ENCODE data around the gene CTNNA2. TPM values are rescaled to one million over a fixed set of nuclear protein-coding genes. Genes with fewer than 3 reads are reported as not detected.

The CTNNA2 gene
- total and polyA plus RNA-seq, 9 of the 15 experiments (the other 6 are each of a cell fraction or from before 2014, with no cell fraction given) = 0.03 to 0.40 (median 0.15) TPM

- no peak for TF ChIP-seq RREB1 (CRISPR knock-in tag; IDR thresholded peaks at IDR 0.05)
Measured at GRCh38 chr2:80642465-80642864, 1129.6 kb downstream of the CTNNA2 start (continued).

GRCh38 chr2:80643598-80643997 is 1130.7 kb downstream of the CTNNA2 start:
- H3K4me3 ChIP-seq = no peak overlapping the region
- ChIA-PET CTCF (ENCODE audit: low intra/inter-chr PET ratio) (no interaction called here), POLR2A (no interaction called here)
- no peaks in the 10 kb centered on the region for H3K36me3 ChIP-seq (ENCODE audit: control insufficient read depth, insufficient read depth, low read length)
- TF ChIP-seq ETV1 (tag; conservative IDR thresholded peaks at IDR 0.05; ENCODE audit: low read depth) (no peak), POLR2AphosphoS2 (IDR thresholded peaks at IDR 0.05; ENCODE audit: low read length) (no peak), ELF1 (tag; IDR thresholded peaks at IDR 0.05) (no peak), THRAP3 (IDR thresholded peaks at IDR 0.05; ENCODE audit: borderline replicate concordance) (no peak), RBM34 (IDR thresholded peaks at IDR 0.05; ENCODE audit: borderline replicate concordance, insufficient read depth, low read length) (no peak), BRD4 (IDR thresholded peaks at IDR 0.05) (no peak), ZNF57 (CRISPR knock-in tag; IDR thresholded peaks at IDR 0.05) (no peak), ZFP91 (CRISPR knock-in tag; IDR thresholded peaks at IDR 0.05) (no peak), CXXC5 (CRISPR knock-in tag; IDR thresholded peaks at IDR 0.05) (no peak), RCOR1 (IDR thresholded peaks at IDR 0.05; ENCODE audit: borderline replicate concordance in 1 of 2, low read depth in 2 of 2, low read length in 2 of 2) (no peak)
- ATAC-seq (no peak), FAIRE-seq (no peak), DNase-seq (ENCODE audit: extremely low read depth in 1 of 4, low spot score in 3 of 4) (no peak)
- H3K9me3 ChIP-seq (replicated peaks; ENCODE audit: control insufficient read depth, insufficient read depth, low read depth, low read length) = no peaks in the 10 kb centered on the region
- no peak overlapping the region for H2AFZ ChIP-seq (ENCODE audit: low read depth, low read length)
- no peak overlapping the region for H3K9ac ChIP-seq (ENCODE audit: insufficient read depth in 1 of 2, low read depth in 2 of 2, low read length in 2 of 2)
- no peak overlapping the region for H3K27ac ChIP-seq (ENCODE audit: extremely low read depth, low read depth, low read length)
- intact Hi-C loops (cut with micrococcal nuclease) (no loop called here), in situ Hi-C loops (cut with MboI) (no loop called here)
- H3K9me1 ChIP-seq (ENCODE audit: control insufficient read depth, insufficient read depth, low read length) = no peaks in the 10 kb centered on the region
- H4K20me1 ChIP-seq (replicated peaks; ENCODE audit: control insufficient read depth, insufficient read depth, low read length) = no peaks in the 10 kb centered on the region
- no peaks in the 10 kb centered on the region for H3K27me3 ChIP-seq (ENCODE audit: control insufficient read depth in 2 of 2, insufficient read depth in 2 of 2, low read length in 2 of 2)
- no peaks in the 10 kb centered on the region for H3K79me2 ChIP-seq (ENCODE audit: control insufficient read depth, insufficient read depth, low read length)
- H3K4me2 ChIP-seq (ENCODE audit: insufficient read depth, low read length) = no peak overlapping the region
- BruUV-seq (replicated peaks) = no TSS peak
- no peaks in the 10 kb centered on the region for H3K4me1 ChIP-seq (replicated peaks in 1 of 2; ENCODE audit: control insufficient read depth in 2 of 2, insufficient read depth in 2 of 2, low read length in 2 of 2)

Data from K562 (cell line).